Progenitor cell of endocrine pancreas (in vitro differentiated cells): ENCODE measurements around the gene GNB1L. TPM values are rescaled to one million over a fixed set of nuclear protein-coding genes. Genes with fewer than 3 reads are reported as not detected.

Experiments
- DNase-seq: peaks from one replicate; pipeline ENCODE4 v3.0.0; 2021; ENCODE audit warnings: low spot score; ENCODE audit not compliant: unreplicated experiment
- H3K27ac Mint-ChIP-seq: 2 replicates; pipeline ENCODE4 v1.8.0; 2021; ENCODE audit warnings: mild to moderate bottlenecking, moderate library complexity, mixed read lengths
- H3K27me3 Mint-ChIP-seq: 2 replicates; pipeline ENCODE4 v1.8.0; 2021; ENCODE audit warnings: mixed read lengths
- H3K36me3 Mint-ChIP-seq: 2 replicates; pipeline ENCODE4 v1.8.0; 2022; ENCODE audit warnings: mixed read lengths; ENCODE audit not compliant: insufficient read depth
- H3K4me1 Mint-ChIP-seq: 2 replicates; pipeline ENCODE4 v1.8.0; 2021; ENCODE audit warnings: low read depth, mixed read lengths
- H3K4me3 Mint-ChIP-seq: 2 replicates; pipeline ENCODE4 v1.8.0; 2021; ENCODE audit warnings: low read depth, mild to moderate bottlenecking, moderate library complexity, mixed read lengths
- H3K9me3 Mint-ChIP-seq: 2 replicates; pipeline ENCODE4 v1.8.0; 2021; ENCODE audit warnings: low read depth, mixed read lengths
- total RNA-seq: library from RNA; stranded (reverse); gene quantifications from 2 replicates; pipeline ENCODE4 v1.2.1, GENCODE V29; 2021
- TF ChIP-seq, protein P1 (sequence below): fragments of 200-600 bp; sonication (generic); IDR thresholded peaks from one replicate; pipeline ENCODE4 v1.5.0; 2021; ENCODE audit warnings: antibody characterized with exemption, mild to moderate bottlenecking; ENCODE audit not compliant: unreplicated experiment

The GNB1L gene
- total RNA-seq, 1 donor from 2014 or later: 9.9 TPM

DNA sequence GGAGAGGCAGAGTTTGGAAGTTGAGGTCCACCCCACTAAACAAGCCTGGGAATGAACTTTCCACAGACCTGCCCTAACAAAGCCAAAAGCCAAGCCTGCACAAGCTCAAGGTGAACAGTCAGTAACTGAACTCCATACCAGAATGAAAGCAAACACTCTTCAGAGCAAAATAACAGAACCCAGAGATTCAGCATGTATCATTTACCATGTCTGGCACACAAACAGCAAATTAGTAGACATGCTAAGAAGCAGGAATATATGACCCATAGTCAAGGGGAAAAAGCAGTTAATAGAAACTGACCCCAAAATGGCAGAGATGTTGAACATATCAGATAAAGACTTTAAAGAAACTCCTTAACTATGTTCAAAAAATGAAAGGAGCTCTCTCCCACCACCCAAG lies 62.8 kb downstream of the GNB1L start:
- TF ChIP-seq, protein P1, sequence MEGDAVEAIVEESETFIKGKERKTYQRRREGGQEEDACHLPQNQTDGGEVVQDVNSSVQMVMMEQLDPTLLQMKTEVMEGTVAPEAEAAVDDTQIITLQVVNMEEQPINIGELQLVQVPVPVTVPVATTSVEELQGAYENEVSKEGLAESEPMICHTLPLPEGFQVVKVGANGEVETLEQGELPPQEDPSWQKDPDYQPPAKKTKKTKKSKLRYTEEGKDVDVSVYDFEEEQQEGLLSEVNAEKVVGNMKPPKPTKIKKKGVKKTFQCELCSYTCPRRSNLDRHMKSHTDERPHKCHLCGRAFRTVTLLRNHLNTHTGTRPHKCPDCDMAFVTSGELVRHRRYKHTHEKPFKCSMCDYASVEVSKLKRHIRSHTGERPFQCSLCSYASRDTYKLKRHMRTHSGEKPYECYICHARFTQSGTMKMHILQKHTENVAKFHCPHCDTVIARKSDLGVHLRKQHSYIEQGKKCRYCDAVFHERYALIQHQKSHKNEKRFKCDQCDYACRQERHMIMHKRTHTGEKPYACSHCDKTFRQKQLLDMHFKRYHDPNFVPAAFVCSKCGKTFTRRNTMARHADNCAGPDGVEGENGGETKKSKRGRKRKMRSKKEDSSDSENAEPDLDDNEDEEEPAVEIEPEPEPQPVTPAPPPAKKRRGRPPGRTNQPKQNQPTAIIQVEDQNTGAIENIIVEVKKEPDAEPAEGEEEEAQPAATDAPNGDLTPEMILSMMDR: no peak
- Mint-ChIP-seq H3K27ac (no peak overlapping the region), H3K27me3 (no peaks in the 10 kb centered on the region), H3K4me1 (no peaks in the 10 kb centered on the region), H3K4me3 (no peak overlapping the region), H3K9me3 (peaks cover 4% of the 10 kb centered on the region), H3K36me3 (peaks cover 14% of the 10 kb centered on the region)
- no peak for DNase-seq

DNA sequence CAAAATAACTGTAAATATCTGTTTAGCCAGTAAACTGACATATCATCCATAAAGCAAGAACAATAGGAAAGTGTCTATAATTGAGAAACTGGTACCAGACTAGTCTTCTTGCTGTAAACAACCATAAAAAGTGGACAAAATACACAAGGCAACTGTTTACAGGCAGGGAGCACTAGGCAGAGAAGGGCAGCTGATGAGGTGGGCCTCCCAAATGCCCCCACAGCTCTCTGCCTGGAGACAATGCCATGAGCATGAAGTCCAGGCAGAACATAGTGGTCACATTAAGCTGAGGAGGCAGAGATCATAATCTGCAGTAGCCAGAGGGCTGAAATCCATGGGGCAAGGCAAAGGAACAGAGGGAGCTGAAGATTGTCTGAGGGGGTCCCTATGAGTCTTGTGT lies 63.4 kb downstream of the GNB1L start:
- TF ChIP-seq, protein P1: no peak
- H3K27ac Mint-ChIP-seq: no peak overlapping the region
- H3K4me1 Mint-ChIP-seq: no peaks in the 10 kb centered on the region

DNA sequence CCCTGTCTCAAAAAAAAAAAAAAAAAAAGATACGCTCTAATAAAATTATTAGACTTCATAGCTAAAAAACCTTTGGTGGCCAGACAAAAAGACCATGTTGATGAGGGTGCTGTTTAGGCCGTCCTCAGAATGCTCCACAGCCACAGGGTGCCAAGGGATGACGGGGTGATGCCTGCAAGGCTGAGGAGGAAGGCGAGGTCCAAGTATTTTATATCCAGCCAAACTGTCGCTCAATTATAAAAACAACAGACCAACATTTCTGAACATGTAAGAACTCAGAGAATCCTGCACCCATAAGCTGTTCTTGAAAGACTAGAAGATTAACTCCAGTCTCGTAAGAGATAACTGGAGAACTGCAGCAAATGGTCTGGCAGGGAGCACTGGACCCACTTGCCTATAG lies 64.8 kb downstream of the GNB1L start:
- Mint-ChIP-seq H3K9me3 (peaks cover 4% of the 10 kb centered on the region), H3K27ac (no peak overlapping the region), H3K27me3 (no peaks in the 10 kb centered on the region), H3K4me3 (no peak overlapping the region), H3K36me3 (peaks cover 14% of the 10 kb centered on the region), H3K4me1 (no peaks in the 10 kb centered on the region)
- no peak for DNase-seq
- TF ChIP-seq, protein P1: no peak

More for the DNA sequence above, 63.4 kb downstream of the GNB1L start:
- H3K27me3 Mint-ChIP-seq: no peaks in the 10 kb centered on the region
- H3K36me3 Mint-ChIP-seq: peaks cover 14% of the 10 kb centered on the region
- peaks cover 4% of the 10 kb centered on the region for H3K9me3 Mint-ChIP-seq
- H3K4me3 Mint-ChIP-seq: no peak overlapping the region
- DNase-seq: no peak

DNA sequence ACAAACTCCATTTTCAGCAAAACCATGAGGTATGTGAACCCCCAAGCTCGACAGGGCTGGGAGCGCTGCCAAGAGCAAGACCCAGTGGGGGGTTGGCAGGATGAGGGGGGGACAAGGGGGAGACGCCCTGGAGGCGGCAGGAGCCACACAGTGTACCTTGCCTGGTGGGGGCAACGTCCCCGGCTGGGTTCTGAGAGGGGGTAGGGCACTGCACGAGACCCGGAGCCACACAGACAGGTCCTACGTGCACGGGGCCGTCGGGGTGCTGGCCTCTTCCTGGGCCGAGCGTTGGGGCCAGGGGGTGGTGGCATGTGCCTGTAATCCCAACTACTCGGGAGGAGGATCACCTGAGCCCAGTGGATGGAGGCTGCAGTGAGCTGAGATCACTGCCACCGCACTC lies 65.3 kb downstream of the GNB1L start:
- Mint-ChIP-seq H3K4me3 (no peak overlapping the region), H3K9me3 (peaks cover 4% of the 10 kb centered on the region), H3K27ac (no peak overlapping the region), H3K4me1 (no peaks in the 10 kb centered on the region), H3K36me3 (peaks cover 14% of the 10 kb centered on the region), H3K27me3 (no peaks in the 10 kb centered on the region)
- TF ChIP-seq, protein P1: no peak
- no peak for DNase-seq

DNA sequence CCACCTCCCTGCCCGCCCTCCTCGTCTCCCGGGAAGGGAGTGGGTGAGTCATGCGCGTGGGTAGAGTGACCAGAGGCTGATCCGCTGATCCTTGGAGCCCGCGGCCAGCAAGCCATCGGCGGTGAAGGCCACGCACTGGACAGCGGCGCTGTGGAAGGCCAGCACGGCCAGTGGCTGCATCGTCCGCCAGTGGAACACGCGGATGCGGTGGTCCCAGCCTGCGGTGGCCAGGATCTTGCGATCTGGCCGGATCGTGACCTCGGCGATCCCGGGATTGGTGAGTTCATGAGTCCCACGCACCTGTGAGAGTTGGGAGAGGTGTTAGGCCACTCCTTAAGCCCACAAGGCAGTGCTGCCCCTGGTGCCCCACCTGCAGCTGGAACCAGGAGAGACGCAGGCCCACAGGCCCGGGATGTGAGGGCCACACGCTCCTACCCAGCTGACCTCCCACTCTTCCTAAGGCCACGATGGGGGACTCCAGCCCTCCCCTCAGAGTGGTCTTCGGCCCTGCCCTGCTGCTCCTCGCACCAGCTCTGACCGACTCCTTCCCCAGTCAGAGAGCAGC lies 65.9 kb downstream of the GNB1L start:
- Mint-ChIP-seq H3K27ac (no peak overlapping the region), H3K36me3 (peaks cover 14% of the 10 kb centered on the region), H3K4me1 (no peaks in the 10 kb centered on the region), H3K9me3 (peaks cover 4% of the 10 kb centered on the region), H3K27me3 (no peaks in the 10 kb centered on the region), H3K4me3 (no peak overlapping the region)
- no peak for DNase-seq
- TF ChIP-seq, protein P1: no peak
